Stimulated activated CD4-positive, alpha-beta T cell treated with anti-CD3 and anti-CD28 coated beads, TNF-alpha, amount 100 ng/mL, for 4 hours (primary cell): ENCODE results near the gene CRACR2A.

ENCODE experiments used
- DNase-seq, 3 experiments: peaks; one replicate each; pipeline ENCODE4 v3.0.0-alpha.2; 2020; ENCODE audit warnings: low read depth in 3 of 3

The CRACR2A gene

GRCh38 chr12:3651585-3652424 is 101.1 kb downstream of the CRACR2A start:
- DNase-seq, result no peak

GRCh38 chr12:3647504-3647903 is 105.4 kb downstream of the CRACR2A start:
- no peak for DNase-seq

- no peak for DNase-seq
Observed at GRCh38 chr12:3646561-3647241, 106.2 kb downstream of the CRACR2A start.

GRCh38 chr12:3645091-3645490 is 107.8 kb downstream of the CRACR2A start:
- DNase-seq, result no peak

DNA sequence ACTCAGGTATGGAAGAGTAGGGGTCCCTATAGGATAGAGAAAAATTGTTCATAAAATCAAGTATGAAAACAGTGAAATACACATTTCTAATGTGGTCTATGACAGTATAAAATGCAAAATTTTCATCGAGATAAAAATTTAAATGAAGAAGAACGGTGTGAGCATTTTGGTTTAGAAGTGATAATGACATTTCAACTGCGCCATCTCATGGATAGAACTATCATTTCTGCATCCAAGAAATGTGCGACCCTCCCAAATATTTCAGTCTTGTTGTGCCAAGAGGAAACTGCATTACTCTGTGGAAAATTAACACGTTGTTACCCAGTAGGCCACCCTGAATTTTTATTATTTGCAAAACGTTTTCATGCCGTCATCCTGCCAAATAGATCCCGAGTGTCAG is 108.8 kb downstream of the CRACR2A start:
- DNase-seq, result no peak

- DNase-seq, result no peak
Observed at GRCh38 chr12:3641428-3642018, 111.4 kb downstream of the CRACR2A start.

GRCh38 chr12:3636328-3636727 is 116.6 kb downstream of the CRACR2A start:
- no peak for DNase-seq

GRCh38 chr12:3634348-3634747 is 118.6 kb downstream of the CRACR2A start:
- no peak for DNase-seq

GRCh38 chr12:3633396-3633795 is 119.5 kb downstream of the CRACR2A start:
- no peak for DNase-seq

- no peak for DNase-seq
Observed at GRCh38 chr12:3632754-3633153, 120.2 kb downstream of the CRACR2A start.

DNA sequence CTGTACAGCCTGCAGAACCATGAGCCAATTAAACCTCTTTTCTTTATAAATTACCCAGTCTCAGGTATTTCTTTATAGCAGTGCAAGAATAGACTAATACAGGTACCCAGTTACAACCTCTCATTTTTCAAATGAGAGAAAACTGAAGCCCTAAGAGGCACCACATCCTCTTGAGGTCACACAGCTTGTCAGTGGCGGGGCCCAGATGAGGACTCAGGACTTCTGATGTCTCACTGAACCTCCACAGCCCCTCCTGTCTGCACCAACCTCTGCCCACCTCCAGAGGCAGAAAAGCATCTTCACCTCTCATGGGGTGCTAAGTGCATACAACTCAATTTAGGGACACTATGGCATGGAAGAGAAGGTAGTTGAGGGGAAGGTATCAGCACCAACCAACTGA is 120.7 kb downstream of the CRACR2A start:
- DNase-seq, result no peak

DNA sequence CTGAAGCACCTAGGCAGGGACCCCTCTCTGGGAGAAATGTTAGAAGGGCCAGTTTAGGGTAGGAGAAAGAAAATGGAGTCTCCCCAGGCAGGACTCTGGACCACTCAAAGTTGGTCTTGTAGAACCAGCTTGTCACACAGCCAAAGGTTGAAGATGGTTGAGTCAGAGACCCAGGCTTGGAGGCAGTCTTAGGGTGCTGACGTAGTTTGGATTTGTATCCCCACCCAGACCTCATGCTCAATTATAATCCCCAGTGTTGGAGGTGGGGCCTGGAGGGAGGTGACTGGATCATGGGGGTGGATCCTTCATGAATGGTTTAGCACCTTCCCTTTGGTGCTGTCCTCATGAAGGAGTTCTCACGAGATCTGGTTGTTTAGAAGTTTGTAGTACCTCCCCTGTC is 121.2 kb downstream of the CRACR2A start:
- DNase-seq, result no peak

DNA sequence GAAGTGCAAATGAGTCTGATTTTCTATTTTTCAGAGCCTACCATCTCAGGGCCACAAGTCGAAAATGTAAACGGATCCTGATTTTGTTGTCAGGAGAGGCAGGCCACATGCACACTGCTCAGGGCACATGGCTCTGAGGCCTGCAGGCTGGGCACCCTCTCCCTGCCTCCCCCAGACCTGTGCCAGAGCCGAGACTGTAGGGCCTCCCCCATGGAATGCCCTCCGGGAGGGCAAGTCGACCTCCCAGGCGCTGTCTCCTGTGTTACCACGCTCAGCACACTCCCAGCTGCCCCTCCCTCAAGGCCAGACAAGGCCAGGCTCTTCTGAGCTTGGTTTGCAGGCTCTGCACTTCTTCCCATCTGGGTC is 121.7 kb downstream of the CRACR2A start:
- no peak for DNase-seq

DNA sequence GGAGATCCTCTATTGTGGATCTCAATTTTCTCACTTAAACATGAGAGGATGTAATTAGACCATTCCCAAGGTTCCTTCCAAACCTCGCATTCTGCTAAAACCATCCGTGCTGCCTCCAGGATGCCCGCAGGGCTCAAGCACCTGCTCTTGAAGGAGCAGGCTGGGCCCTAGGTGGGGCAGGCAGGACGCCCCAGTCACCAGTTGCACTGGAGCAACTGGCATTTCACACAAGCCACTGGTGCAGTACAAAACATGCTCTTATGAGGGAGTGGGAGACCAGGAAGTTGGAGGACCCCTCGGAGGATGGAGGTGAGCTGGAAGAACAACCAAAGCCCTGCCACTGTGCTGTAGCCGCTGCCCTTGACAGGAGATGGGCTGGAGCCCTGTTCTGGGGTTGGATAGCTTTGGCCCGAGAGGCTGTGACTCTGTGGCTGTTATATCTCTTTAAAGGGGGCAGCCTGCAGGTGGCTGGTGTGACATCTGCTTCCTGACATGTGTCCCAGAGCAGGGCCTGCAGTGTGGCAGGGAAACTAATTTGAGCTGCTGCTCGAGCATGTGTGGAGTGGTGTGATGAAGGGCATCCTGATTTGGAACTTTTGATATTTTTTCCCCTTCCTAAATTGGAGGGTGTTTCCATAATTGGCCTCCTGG is 122.2 kb downstream of the CRACR2A start:
- no peak for DNase-seq

DNA sequence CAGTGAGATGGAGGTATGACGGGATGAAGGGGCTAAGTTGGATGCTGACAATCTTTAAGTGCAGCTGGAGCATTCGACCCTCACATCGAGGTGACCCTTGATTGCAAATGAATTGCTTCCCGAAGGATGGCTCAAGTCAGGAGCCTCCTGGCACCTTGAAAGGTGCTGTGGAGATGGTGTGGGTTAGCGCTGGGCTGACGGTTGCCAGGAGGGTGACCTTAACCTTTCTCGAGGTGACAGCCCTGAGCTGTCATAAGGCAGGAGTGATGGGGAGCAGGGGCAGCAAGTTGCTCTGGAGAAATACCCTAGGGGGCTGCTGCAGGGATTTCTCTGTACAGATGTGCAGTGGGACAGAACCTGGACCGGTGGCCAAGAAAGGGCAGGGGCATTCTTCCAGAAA is 122.8 kb downstream of the CRACR2A start:
- no peak for DNase-seq

- DNase-seq, result no peak
Observed at GRCh38 chr12:3629057-3629830, 123.7 kb downstream of the CRACR2A start.

DNA sequence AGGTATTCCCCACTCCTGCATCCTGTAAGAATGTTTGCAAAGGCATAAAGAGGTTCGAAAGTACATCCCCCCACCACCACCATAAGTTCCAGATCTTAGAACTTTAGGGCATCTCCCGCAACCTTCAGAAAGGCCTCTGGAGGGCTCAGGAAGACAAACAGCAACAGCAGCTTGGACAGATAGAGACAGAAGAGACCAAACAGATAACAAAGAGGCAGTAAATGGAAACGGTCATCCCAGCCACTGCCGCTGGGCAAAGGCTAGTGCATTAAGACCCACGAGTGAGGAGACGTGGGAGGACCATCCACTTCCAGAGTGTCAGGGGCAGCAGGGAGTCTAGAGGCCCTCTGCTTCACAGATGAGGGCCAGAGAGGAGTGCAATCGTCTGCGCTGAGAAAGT is 124.3 kb downstream of the CRACR2A start:
- DNase-seq, result no peak

GRCh38 chr12:3627336-3627735 is 125.6 kb downstream of the CRACR2A start:
- no peak for DNase-seq

DNA sequence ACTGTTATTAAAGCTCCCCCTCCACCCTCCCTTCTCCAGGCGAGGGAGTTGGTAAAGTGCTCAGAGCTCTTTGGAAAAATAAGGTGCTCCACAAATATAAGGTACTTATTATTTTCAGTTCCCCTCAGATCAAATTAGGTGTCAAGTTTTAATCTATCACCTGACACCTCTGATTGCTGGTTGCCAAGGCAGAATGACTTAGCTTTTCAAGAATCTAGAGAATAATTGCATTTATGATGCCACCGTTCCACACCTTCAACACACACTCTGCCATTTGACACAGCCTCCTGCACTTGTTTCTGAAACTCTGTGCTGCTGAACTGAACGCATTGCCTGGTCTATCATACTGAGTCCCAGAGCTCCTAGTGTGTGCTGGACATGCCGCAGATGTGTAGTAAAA is 128.6 kb downstream of the CRACR2A start:
- no peak for DNase-seq

DNA sequence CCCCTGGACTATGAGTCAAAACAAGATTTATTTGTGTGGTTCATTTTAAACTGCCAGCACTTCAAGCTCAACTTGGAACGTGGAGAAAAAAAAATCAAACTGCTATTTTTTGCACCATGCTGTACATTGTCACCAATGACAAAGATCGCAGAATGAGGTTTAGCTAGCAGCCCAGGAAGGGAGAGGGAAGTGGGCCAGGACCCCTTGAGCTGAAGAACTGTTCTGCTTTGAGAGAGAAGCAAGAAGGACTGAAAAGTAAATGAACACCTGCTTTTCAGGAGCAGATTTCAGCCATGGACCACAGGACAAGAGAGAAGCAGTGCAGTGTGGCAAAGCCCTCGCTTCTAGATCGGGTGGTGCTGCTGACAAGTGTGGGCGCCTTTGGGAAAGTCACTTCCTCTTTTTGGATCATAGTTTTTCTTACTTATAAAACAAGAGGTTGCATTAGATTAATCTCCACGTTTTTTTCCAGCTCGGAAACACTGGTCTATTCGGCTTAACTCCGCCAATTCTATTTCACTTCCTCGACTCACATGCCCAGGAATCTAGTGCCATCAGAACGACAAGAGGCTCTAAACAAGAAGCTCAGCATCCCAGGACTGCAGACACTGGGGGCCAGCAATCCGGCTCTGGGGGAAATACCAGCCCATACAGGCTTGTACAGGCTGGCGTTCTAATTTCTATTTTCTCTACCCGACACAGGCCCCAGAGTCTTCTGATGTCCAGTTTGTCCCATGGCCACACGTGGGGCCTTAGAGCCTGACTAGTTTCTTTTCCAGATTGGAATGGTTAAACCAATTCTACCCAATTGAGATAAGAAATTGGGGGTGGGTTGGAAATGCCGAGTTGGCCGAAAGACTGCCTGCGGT is 129.9 kb downstream of the CRACR2A start:
- no peak for DNase-seq
